ENCODE data around the gene B4GALNT3. TPM values are rescaled to one million over a fixed set of nuclear protein-coding genes. Genes with fewer than 3 reads are reported as not detected.

The B4GALNT3 gene
- polyA plus RNA-seq, 2 donors = 8.1 to 8.9 TPM

- WGBS, 2 donors = 94 to 95% methylated on average over 21 of the region's 21 CpGs
- H3K4me1 ChIP-seq (ENCODE audit: control insufficient read depth in 2 of 2, insufficient read depth in 2 of 2, low read length in 1 of 2) = peaks cover 0 to 9% of the 10 kb centered on the region in 2 donors
- H3K9me3 ChIP-seq (ENCODE audit: control insufficient read depth in 2 of 2, insufficient read depth in 1 of 2, low read depth in 1 of 2, low read length in 1 of 2) = no peaks in the 10 kb centered on the region
- H3K4me3 ChIP-seq (ENCODE audit: low read depth in 1 of 2, low read length in 2 of 2) = no peak overlapping the region
- peaks cover 0 to 4% of the 10 kb centered on the region in 2 donors for H3K36me3 ChIP-seq (ENCODE audit: control insufficient read depth in 2 of 2, insufficient read depth in 2 of 2, low read length in 1 of 2)
- no peak overlapping the region for H3K27ac ChIP-seq (ENCODE audit: low read depth in 2 of 2, low read length in 1 of 2)
- H3K27me3 ChIP-seq (ENCODE audit: control insufficient read depth in 1 of 2, insufficient read depth in 2 of 2, low read length in 2 of 2) = no peaks in the 10 kb centered on the region
Observed at GRCh38 chr12:565589-566105, 105.9 kb downstream of the B4GALNT3 start.

- Histone ChIP-seq H3K36me3 (ENCODE audit: control insufficient read depth in 2 of 2, insufficient read depth in 2 of 2, low read length in 1 of 2) (no peaks in the 10 kb centered on the region), H3K4me3 (ENCODE audit: low read depth in 1 of 2, low read length in 2 of 2) (no peak overlapping the region), H3K9me3 (ENCODE audit: control insufficient read depth in 2 of 2, insufficient read depth in 1 of 2, low read depth in 1 of 2, low read length in 1 of 2) (no peaks in the 10 kb centered on the region), H3K27ac (ENCODE audit: low read depth in 2 of 2, low read length in 1 of 2) (no peak overlapping the region), H3K27me3 (ENCODE audit: control insufficient read depth in 1 of 2, insufficient read depth in 2 of 2, low read length in 2 of 2) (no peaks in the 10 kb centered on the region), H3K4me1 (ENCODE audit: control insufficient read depth in 2 of 2, insufficient read depth in 2 of 2, low read length in 1 of 2) (peaks cover 0 to 16% of the 10 kb centered on the region in 2 donors)
- WGBS, 2 donors = 88 to 92% methylated on average over 6 of the region's 6 CpGs
Observed at GRCh38 chr12:568486-568885, 108.7 kb downstream of the B4GALNT3 start.

- no peaks in the 10 kb centered on the region for H3K36me3 ChIP-seq (ENCODE audit: control insufficient read depth in 2 of 2, insufficient read depth in 2 of 2, low read length in 1 of 2)
- H3K9me3 ChIP-seq (ENCODE audit: control insufficient read depth in 2 of 2, insufficient read depth in 1 of 2, low read depth in 1 of 2, low read length in 1 of 2) = no peaks in the 10 kb centered on the region
- 82 to 85% methylated on average over 6 of the region's 6 CpGs for whole genome bisulfite sequencing, 2 donors
- H3K4me3 ChIP-seq (ENCODE audit: low read depth in 1 of 2, low read length in 2 of 2) = no peak overlapping the region
- peaks cover 0 to 15% of the 10 kb centered on the region in 2 donors for H3K4me1 ChIP-seq (ENCODE audit: control insufficient read depth in 2 of 2, insufficient read depth in 2 of 2, low read length in 1 of 2)
- no peak overlapping the region for H3K27ac ChIP-seq (ENCODE audit: low read depth in 2 of 2, low read length in 1 of 2)
- H3K27me3 ChIP-seq (ENCODE audit: control insufficient read depth in 1 of 2, insufficient read depth in 2 of 2, low read length in 2 of 2) = no peaks in the 10 kb centered on the region
Observed at GRCh38 chr12:569091-569676, 109.4 kb downstream of the B4GALNT3 start.

GRCh38 chr12:569803-570434 is 110.2 kb downstream of the B4GALNT3 start:
- no peaks in the 10 kb centered on the region for H3K27me3 ChIP-seq (ENCODE audit: control insufficient read depth in 1 of 2, insufficient read depth in 2 of 2, low read length in 2 of 2)
- 1 to 2% methylated on average over 44 of the region's 44 CpGs for WGBS, 2 donors
- H3K9me3 ChIP-seq (ENCODE audit: control insufficient read depth in 2 of 2, insufficient read depth in 1 of 2, low read depth in 1 of 2, low read length in 1 of 2) = no peaks in the 10 kb centered on the region
- H3K27ac ChIP-seq (ENCODE audit: low read depth in 2 of 2, low read length in 1 of 2) = peak overlapping the region; percentile 96 to 97
- no peaks in the 10 kb centered on the region for H3K36me3 ChIP-seq (ENCODE audit: control insufficient read depth in 2 of 2, insufficient read depth in 2 of 2, low read length in 1 of 2)
- peaks cover 0 to 11% of the 10 kb centered on the region in 2 donors for H3K4me1 ChIP-seq (ENCODE audit: control insufficient read depth in 2 of 2, insufficient read depth in 2 of 2, low read length in 1 of 2)
- peak overlapping the region; percentile 60 to 72 for H3K4me3 ChIP-seq (ENCODE audit: low read depth in 1 of 2, low read length in 2 of 2)

- 15 to 18% methylated on average over 21 to 22 of the region's 22 CpGs for WGBS, 2 donors
- Histone ChIP-seq H3K4me3 (ENCODE audit: low read depth in 1 of 2, low read length in 2 of 2) (peak overlapping the region; percentile 60 to 72), H3K4me1 (ENCODE audit: control insufficient read depth in 2 of 2, insufficient read depth in 2 of 2, low read length in 1 of 2) (peaks cover 3 to 14% of the 10 kb centered on the region in 2 donors), H3K27me3 (ENCODE audit: control insufficient read depth in 1 of 2, insufficient read depth in 2 of 2, low read length in 2 of 2) (no peaks in the 10 kb centered on the region), H3K27ac (ENCODE audit: low read depth in 2 of 2, low read length in 1 of 2) (peak overlapping the region; percentile 96 to 97), H3K9me3 (ENCODE audit: control insufficient read depth in 2 of 2, insufficient read depth in 1 of 2, low read depth in 1 of 2, low read length in 1 of 2) (no peaks in the 10 kb centered on the region), H3K36me3 (ENCODE audit: control insufficient read depth in 2 of 2, insufficient read depth in 2 of 2, low read length in 1 of 2) (no peaks in the 10 kb centered on the region)
Observed at GRCh38 chr12:570435-570920, 110.7 kb downstream of the B4GALNT3 start.

GRCh38 chr12:570921-571794 is 111.4 kb downstream of the B4GALNT3 start:
- H3K9me3 ChIP-seq (ENCODE audit: control insufficient read depth in 2 of 2, insufficient read depth in 1 of 2, low read depth in 1 of 2, low read length in 1 of 2) = no peaks in the 10 kb centered on the region
- H3K4me1 ChIP-seq (ENCODE audit: control insufficient read depth in 2 of 2, insufficient read depth in 2 of 2, low read length in 1 of 2) = peaks cover 3 to 19% of the 10 kb centered on the region in 2 donors
- 26 to 40% methylated on average over 22 of the region's 22 CpGs for WGBS, 2 donors
- H3K27ac ChIP-seq (ENCODE audit: low read depth in 2 of 2, low read length in 1 of 2) = peak overlapping the region; percentile 96 to 97
- H3K27me3 ChIP-seq (ENCODE audit: control insufficient read depth in 1 of 2, insufficient read depth in 2 of 2, low read length in 2 of 2) = no peaks in the 10 kb centered on the region
- H3K4me3 ChIP-seq (ENCODE audit: low read depth in 1 of 2, low read length in 2 of 2) = peak overlapping the region; percentile 60 to 72
- no peaks in the 10 kb centered on the region for H3K36me3 ChIP-seq (ENCODE audit: control insufficient read depth in 2 of 2, insufficient read depth in 2 of 2, low read length in 1 of 2)

- peaks cover 3 to 23% of the 10 kb centered on the region in 2 donors for H3K4me1 ChIP-seq (ENCODE audit: control insufficient read depth in 2 of 2, insufficient read depth in 2 of 2, low read length in 1 of 2)
- H3K4me3 ChIP-seq (ENCODE audit: low read depth in 1 of 2, low read length in 2 of 2) = no peak overlapping the region
- no peaks in the 10 kb centered on the region for H3K9me3 ChIP-seq (ENCODE audit: control insufficient read depth in 2 of 2, insufficient read depth in 1 of 2, low read depth in 1 of 2, low read length in 1 of 2)
- 55 to 59% methylated on average over 19 of the region's 19 CpGs for WGBS, 2 donors
- H3K27ac ChIP-seq (ENCODE audit: low read depth in 2 of 2, low read length in 1 of 2) = peak overlapping the region; percentile 85 to 90
- H3K36me3 ChIP-seq (ENCODE audit: control insufficient read depth in 2 of 2, insufficient read depth in 2 of 2, low read length in 1 of 2) = no peaks in the 10 kb centered on the region
- no peaks in the 10 kb centered on the region for H3K27me3 ChIP-seq (ENCODE audit: control insufficient read depth in 1 of 2, insufficient read depth in 2 of 2, low read length in 2 of 2)
Observed at GRCh38 chr12:571795-572531, 112.2 kb downstream of the B4GALNT3 start.

GRCh38 chr12:572532-572899 is 112.8 kb downstream of the B4GALNT3 start:
- H3K4me1 ChIP-seq (ENCODE audit: control insufficient read depth in 2 of 2, insufficient read depth in 2 of 2, low read length in 1 of 2) = peaks cover 3 to 23% of the 10 kb centered on the region in 2 donors
- H3K36me3 ChIP-seq (ENCODE audit: control insufficient read depth in 2 of 2, insufficient read depth in 2 of 2, low read length in 1 of 2) = no peaks in the 10 kb centered on the region
- H3K27me3 ChIP-seq (ENCODE audit: control insufficient read depth in 1 of 2, insufficient read depth in 2 of 2, low read length in 2 of 2) = no peaks in the 10 kb centered on the region
- peak overlapping the region; percentile 85 to 90 for H3K27ac ChIP-seq (ENCODE audit: low read depth in 2 of 2, low read length in 1 of 2)
- H3K9me3 ChIP-seq (ENCODE audit: control insufficient read depth in 2 of 2, insufficient read depth in 1 of 2, low read depth in 1 of 2, low read length in 1 of 2) = no peaks in the 10 kb centered on the region
- H3K4me3 ChIP-seq (ENCODE audit: low read depth in 1 of 2, low read length in 2 of 2) = no peak overlapping the region
- WGBS, 2 donors = 68 to 74% methylated on average over 3 of the region's 3 CpGs

GRCh38 chr12:573232-573631 is 113.5 kb downstream of the B4GALNT3 start:
- Histone ChIP-seq H3K9me3 (ENCODE audit: control insufficient read depth in 2 of 2, insufficient read depth in 1 of 2, low read depth in 1 of 2, low read length in 1 of 2) (no peaks in the 10 kb centered on the region), H3K4me3 (ENCODE audit: low read depth in 1 of 2, low read length in 2 of 2) (no peak overlapping the region), H3K36me3 (ENCODE audit: control insufficient read depth in 2 of 2, insufficient read depth in 2 of 2, low read length in 1 of 2) (no peaks in the 10 kb centered on the region), H3K4me1 (ENCODE audit: control insufficient read depth in 2 of 2, insufficient read depth in 2 of 2, low read length in 1 of 2) (peaks cover 3 to 23% of the 10 kb centered on the region in 2 donors), H3K27ac (ENCODE audit: low read depth in 2 of 2, low read length in 1 of 2) (no peak overlapping the region), H3K27me3 (ENCODE audit: control insufficient read depth in 1 of 2, insufficient read depth in 2 of 2, low read length in 2 of 2) (no peaks in the 10 kb centered on the region)
- 83 to 87% methylated on average over 5 of the region's 5 CpGs for WGBS, 2 donors
